NCI-H69 (cell line): ENCODE measurements around the gene EBLN2.
"Not testable (repeated sequence)": the region's sequence is repeated elsewhere in the genome, so short reads cannot be mapped to it uniquely, and the experiment has no call there.

Experiments used
- DNase-seq: peaks from one replicate; lab custom pipeline; 2025; lab: John Stamatoyannopoulos, UW

EBLN2 gene

GRCh38 chr3:73060302-73060723 is 1.1 kb upstream of the EBLN2 start:
- no peak for DNase-seq

- not testable (repeated sequence) for DNase-seq
These were observed 4.8 kb downstream of the EBLN2 start for GRCh38 chr3:73066243-73066642.

GRCh38 chr3:73068419-73068818 is 7.0 kb downstream of the EBLN2 start:
- no peak for DNase-seq

GRCh38 chr3:73069187-73069586 is 7.7 kb downstream of the EBLN2 start:
- DNase-seq: no peak

GRCh38 chr3:73069775-73070444 is 8.5 kb downstream of the EBLN2 start:
- no peak for DNase-seq

- no peak for DNase-seq
These were observed 9.5 kb downstream of the EBLN2 start for GRCh38 chr3:73070675-73071575.

GRCh38 chr3:73071952-73072351 is 10.5 kb downstream of the EBLN2 start:
- no peak for DNase-seq

- DNase-seq: no peak
These were observed 11.2 kb downstream of the EBLN2 start for GRCh38 chr3:73072634-73073033.

GRCh38 chr3:73073091-73073707 is 11.7 kb downstream of the EBLN2 start:
- DNase-seq: no peak

GRCh38 chr3:73074781-73075180 is 13.3 kb downstream of the EBLN2 start:
- no peak for DNase-seq

- peak; percentile 6 for DNase-seq
These were observed 18.9 kb downstream of the EBLN2 start for GRCh38 chr3:73080216-73080966.

- DNase-seq: no peak
These were observed 19.7 kb downstream of the EBLN2 start for GRCh38 chr3:73081140-73081539.

- no peak for DNase-seq
These were observed 22.7 kb downstream of the EBLN2 start for GRCh38 chr3:73084170-73084569.

GRCh38 chr3:73086071-73086494 is 24.6 kb downstream of the EBLN2 start:
- DNase-seq: peak; percentile 49

GRCh38 chr3:73094129-73094528 is 32.7 kb downstream of the EBLN2 start:
- DNase-seq: peak; percentile 6

GRCh38 chr3:73094951-73095350 is 33.5 kb downstream of the EBLN2 start:
- DNase-seq: peak; percentile 46

GRCh38 chr3:73096169-73096568 is 34.7 kb downstream of the EBLN2 start:
- no peak for DNase-seq

GRCh38 chr3:73098026-73098425 is 36.6 kb downstream of the EBLN2 start:
- no peak for DNase-seq

- DNase-seq: peak; percentile 15
These were observed 37.4 kb downstream of the EBLN2 start for GRCh38 chr3:73098873-73099272.

GRCh38 chr3:73100741-73101559 is 39.5 kb downstream of the EBLN2 start:
- peak; percentile 83 for DNase-seq

GRCh38 chr3:73101881-73102280 is 40.4 kb downstream of the EBLN2 start:
- peak; percentile 27 for DNase-seq
